Common myeloid progenitor, CD34-positive (primary cell): ENCODE results near the gene PRELID1.
A peak's percentile ranks its signal among the peaks of the same experiment; 100 is the strongest.

Source experiments
- CTCF ChIA-PET: fragments of 350-600 bp; sonication (Branson Sonifier 250); formaldehyde crosslinking; loops from one replicate; lab custom pipeline; 2021; ENCODE audit warnings: antibody characterized with exemption; lab: Charles Lee
- POLR2A ChIA-PET: fragments of 350-600 bp; sonication (Branson Sonifier 250); formaldehyde crosslinking; loops from one replicate; lab custom pipeline; 2021; ENCODE audit warnings: antibody characterized with exemption; lab: Charles Lee
- DNase-seq, 3 donors: peaks; one replicate each; pipeline versions ENCODE4 v3.0.0 to v3.0.0-alpha.2; 2013
- H3K27ac ChIP-seq, 2 experiments: 1 replicate in 1 of 2; 2 replicates in 1 of 2; pipeline ENCODE4 v1.7.0; 2013; ENCODE audit warnings: inconsistent platforms in 2 of 2, low read length in 2 of 2, mild to moderate bottlenecking in 2 of 2, low read depth in 1 of 2, moderate library complexity in 1 of 2; ENCODE audit not compliant: severe bottlenecking in 2 of 2, insufficient read depth in 1 of 2, poor library complexity in 1 of 2
- H3K27me3 ChIP-seq, 5 experiments: replicated peaks in 2 of 5; 1 replicate in 3 of 5; 2 replicates in 2 of 5; pipeline versions ENCODE4 v1.6.1 to v1.7.0; 2013; ENCODE audit warnings: low read length in 4 of 5, mild to moderate bottlenecking in 2 of 5, moderate library complexity in 2 of 5, inconsistent platforms in 1 of 5; ENCODE audit not compliant: insufficient read depth in 5 of 5, control insufficient read depth in 4 of 5
- H3K36me3 ChIP-seq, 4 experiments: 1 replicate in 2 of 4; 2 replicates in 2 of 4; pipeline versions ENCODE4 v1.6.1 to v1.7.0; 2013; ENCODE audit warnings: low read length in 3 of 4, control low read depth in 1 of 4, mild to moderate bottlenecking in 1 of 4; ENCODE audit not compliant: control insufficient read depth in 4 of 4, insufficient read depth in 4 of 4
- H3K4me1 ChIP-seq, 4 experiments: 1 replicate in 3 of 4; 2 replicates in 1 of 4; pipeline versions ENCODE4 v1.6.1 to v1.7.1; 2013; ENCODE audit warnings: low read length in 3 of 4, mild to moderate bottlenecking in 3 of 4, control low read depth in 1 of 4, inconsistent platforms in 1 of 4, moderate library complexity in 1 of 4; ENCODE audit not compliant: control insufficient read depth in 4 of 4, insufficient read depth in 4 of 4; ENCODE audit errors: control extremely low read depth in 1 of 4
- H3K4me3 ChIP-seq, 7 experiments: 1 replicate in 4 of 7; 2 replicates in 3 of 7; pipeline versions ENCODE4 v1.5.1 to v1.7.0; 2013; ENCODE audit warnings: mild to moderate bottlenecking in 7 of 7, low read length in 6 of 7, moderate library complexity in 6 of 7, inconsistent platforms in 2 of 7, low read depth in 2 of 7, control low read depth in 1 of 7; ENCODE audit not compliant: insufficient read depth in 4 of 7, control insufficient read depth in 1 of 7; ENCODE audit errors: extremely low read depth in 1 of 7
- H3K9me3 ChIP-seq, 5 experiments: 1 replicate in 4 of 5; 2 replicates in 1 of 5; pipeline versions ENCODE4 v1.6.1 to v1.7.1; 2013; ENCODE audit warnings: low read length in 4 of 5, mild to moderate bottlenecking in 2 of 5, inconsistent platforms in 1 of 5, low read depth in 1 of 5, moderate library complexity in 1 of 5; ENCODE audit not compliant: control insufficient read depth in 4 of 5, insufficient read depth in 2 of 5; ENCODE audit errors: control extremely low read depth in 1 of 5
- WGBS: methylation state at CpG from one replicate; pipeline ENCODE4 v1.1.5; 2013; ENCODE audit not compliant: insufficient coverage; 5-methylcytosine and 5-hydroxymethylcytosine counted together

PRELID1 gene

GRCh38 chr5:177297922-177298321 is 5.7 kb upstream of the PRELID1 start:
- H3K4me3 ChIP-seq = no peak overlapping the region
- H3K27ac ChIP-seq = no peak overlapping the region
- no peak for DNase-seq
- ChIA-PET CTCF (interaction anchor here (0.9 to 2.6 kb wide), 6 partner anchors 12 to 180 kb away, joined by 3 to 16 read pairs (median 4); no protein-coding TSS in a partner anchor), POLR2A (no interaction called here)
- no peaks in the 10 kb centered on the region for H3K9me3 ChIP-seq
- H3K4me1 ChIP-seq = peaks cover 32 to 78% (median 70%) of the 10 kb centered on the region in 4 experiments
- no peaks in the 10 kb centered on the region for H3K27me3 ChIP-seq
- 100% methylated on average over 2 of the region's 2 CpGs for WGBS
- H3K36me3 ChIP-seq = peaks cover 2 to 60% (median 35%) of the 10 kb centered on the region in 4 experiments

GRCh38 chr5:177299697-177300096 is 3.9 kb upstream of the PRELID1 start:
- H3K36me3 ChIP-seq = peaks cover 0 to 43% (median 19%) of the 10 kb centered on the region in 4 experiments
- H3K4me1 ChIP-seq = peaks cover 36 to 92% (median 82%) of the 10 kb centered on the region in 4 experiments
- peak overlapping the region in 1 of 2 experiments; percentile 54 for H3K27ac ChIP-seq
- no peaks in the 10 kb centered on the region for H3K27me3 ChIP-seq
- H3K9me3 ChIP-seq = no peaks in the 10 kb centered on the region
- ChIA-PET POLR2A (interaction anchor here (0.6 to 1.0 kb wide), 2 partner anchors 11 to 34 kb away, joined by 3 to 5 read pairs; no protein-coding TSS in a partner anchor), CTCF (interaction anchor here (0.6 to 1.9 kb wide), 6 partner anchors 9 to 185 kb away, joined by 3 to 7 read pairs (median 4); no protein-coding TSS in a partner anchor)
- WGBS = 88% methylated on average over 5 of the region's 9 CpGs
- peak overlapping the region in 2 of 7 experiments; percentile 26 for H3K4me3 ChIP-seq
- DNase-seq = no peak

- ChIA-PET POLR2A (interaction anchor here (1.0 kb wide), 1 partner anchor 10 kb away, joined by 3 read pairs; no protein-coding TSS in a partner anchor), CTCF (interaction anchor here (1.1 to 1.5 kb wide), 4 partner anchors 8 to 185 kb away, joined by 3 to 13 read pairs (median 6); partner anchors contain the start of gene MXD3)
- DNase-seq = peak; percentile 94 to 97 (median 96)
- Histone ChIP-seq H3K27me3 (no peaks in the 10 kb centered on the region), H3K4me1 (peaks cover 37 to 94% (median 85%) of the 10 kb centered on the region in 4 experiments), H3K27ac (peak overlapping the region in 1 of 2 experiments; percentile 55), H3K4me3 (peak overlapping the region in 4 of 7 experiments; percentile 26 to 58 (median 46)), H3K36me3 (peaks cover 0 to 37% (median 13%) of the 10 kb centered on the region in 4 experiments), H3K9me3 (no peaks in the 10 kb centered on the region)
- WGBS = 0% methylated on average over 4 of the region's 4 CpGs
Observed at GRCh38 chr5:177300236-177300880, 3.2 kb upstream of the PRELID1 start.

GRCh38 chr5:177300951-177301350 is 2.6 kb upstream of the PRELID1 start:
- Histone ChIP-seq H3K4me1 (peaks cover 40 to 94% (median 85%) of the 10 kb centered on the region in 4 experiments), H3K36me3 (peaks cover under 1 to 37% (median 11%) of the 10 kb centered on the region in 4 experiments), H3K4me3 (peak overlapping the region in 4 of 7 experiments; percentile 26 to 58 (median 46))

GRCh38 chr5:177301503-177302165 is 2.0 kb upstream of the PRELID1 start:
- no peak for DNase-seq
- H3K36me3 ChIP-seq = peaks cover 2 to 39% (median 14%) of the 10 kb centered on the region in 4 experiments
- CTCF ChIA-PET = interaction anchor here (0.8 to 1.5 kb wide), 9 partner anchors 9 to 103 kb away, joined by 3 to 13 read pairs (median 4); partner anchors contain the start of gene MXD3
- POLR2A ChIA-PET = interaction anchor here (0.6 kb wide), 1 partner anchor 9 kb away, joined by 4 read pairs; no protein-coding TSS in a partner anchor
- no peak overlapping the region for H3K27ac ChIP-seq
- WGBS = 87% methylated on average over 7 of the region's 7 CpGs
- no peaks in the 10 kb centered on the region for H3K27me3 ChIP-seq
- peak overlapping the region in 3 of 7 experiments; percentile 7 to 74 (median 27) for H3K4me3 ChIP-seq
- no peaks in the 10 kb centered on the region for H3K9me3 ChIP-seq
- peaks cover 34 to 94% (median 85%) of the 10 kb centered on the region in 4 experiments for H3K4me1 ChIP-seq

More at GRCh38 chr5:177300951-177301350, 2.6 kb upstream of the PRELID1 start:
- H3K27ac ChIP-seq = peak overlapping the region in 1 of 2 experiments; percentile 55
- H3K9me3 ChIP-seq = no peaks in the 10 kb centered on the region
- no peak for DNase-seq
- no peaks in the 10 kb centered on the region for H3K27me3 ChIP-seq
- ChIA-PET POLR2A (interaction anchor here (0.6 kb wide), 1 partner anchor 10 kb away, joined by 4 read pairs; no protein-coding TSS in a partner anchor), CTCF (interaction anchor here (0.8 to 1.5 kb wide), 4 partner anchors 10 to 70 kb away, joined by 3 to 13 read pairs (median 4); partner anchors contain the start of gene MXD3)
- 100% methylated on average over 1 of the region's 2 CpGs for WGBS

- H3K4me1 ChIP-seq = peaks cover 34 to 94% (median 87%) of the 10 kb centered on the region in 4 experiments
- peak overlapping the region in 1 of 2 experiments; percentile 63 for H3K27ac ChIP-seq
- 63% methylated on average over 10 of the region's 24 CpGs for WGBS
- H3K36me3 ChIP-seq = peaks cover 2 to 37% (median 14%) of the 10 kb centered on the region in 4 experiments
- H3K9me3 ChIP-seq = no peaks in the 10 kb centered on the region
- DNase-seq = peak in 1 of 3 donors; percentile 30
- H3K27me3 ChIP-seq = no peaks in the 10 kb centered on the region
- ChIA-PET CTCF (interaction anchor here (0.9 to 1.4 kb wide), 7 partner anchors 10 to 102 kb away, joined by 3 to 5 read pairs (median 4); no protein-coding TSS in a partner anchor), POLR2A (no interaction called here)
- peak overlapping the region in 6 of 7 experiments; percentile 56 to 97 (median 78) for H3K4me3 ChIP-seq
Observed at GRCh38 chr5:177302354-177303110, 1.1 kb upstream of the PRELID1 start.
